GM21825 (cell line): ENCODE data around the gene ZNF737.
"Not testable (repeated sequence)": the region's sequence is repeated elsewhere in the genome, so short reads cannot be mapped to it uniquely, and the experiment has no call there.

ENCODE experiments used
- ATAC-seq: cut with Tn5 transposase; IDR thresholded peaks from one replicate; pipeline ENCODE4 v1.9.1; 2021; ENCODE audit warnings: mild to moderate bottlenecking, moderate library complexity; ENCODE audit not compliant: unreplicated experiment

ZNF737 gene

DNA sequence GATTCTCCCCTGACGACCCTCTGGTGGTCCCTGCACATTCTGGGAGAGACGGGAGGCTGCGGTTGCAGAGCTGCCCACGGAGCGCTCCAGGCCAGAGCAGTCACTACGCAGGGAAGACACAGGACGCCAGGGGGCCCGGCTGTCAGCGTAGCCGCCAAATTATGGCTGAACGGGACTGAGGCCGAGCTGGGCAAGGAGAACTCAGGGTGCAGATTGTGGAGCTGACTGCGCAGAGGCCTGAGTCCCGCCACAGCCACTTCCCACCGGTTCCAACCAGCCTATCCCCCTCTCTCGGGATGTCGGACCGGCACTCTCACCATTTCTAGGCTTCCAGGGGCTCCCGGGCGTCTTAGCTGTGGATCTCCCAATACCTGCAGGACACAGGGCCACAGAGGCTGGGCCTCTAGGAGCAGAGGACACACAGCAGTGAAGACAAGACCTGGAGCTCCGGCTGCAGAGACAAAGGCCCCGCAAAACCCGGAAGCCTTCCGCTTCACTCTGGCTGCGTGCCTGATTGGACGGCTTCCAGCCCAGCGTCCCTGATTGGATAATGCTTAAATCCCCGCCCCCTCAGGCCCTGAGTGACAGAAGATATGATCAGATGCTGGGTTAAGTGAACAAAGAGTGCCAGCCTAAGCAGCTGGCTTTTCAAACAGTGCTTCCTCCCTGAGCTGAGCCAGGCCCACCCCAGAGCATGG lies at the start of gene ZNF737:
Gene ZNF737 (minus strand): TSS at position 461 of the 698 bp plus-strand sequence. CDS start 141 bp downstream, at position 320.
- ATAC-seq = peak; percentile 88

DNA sequence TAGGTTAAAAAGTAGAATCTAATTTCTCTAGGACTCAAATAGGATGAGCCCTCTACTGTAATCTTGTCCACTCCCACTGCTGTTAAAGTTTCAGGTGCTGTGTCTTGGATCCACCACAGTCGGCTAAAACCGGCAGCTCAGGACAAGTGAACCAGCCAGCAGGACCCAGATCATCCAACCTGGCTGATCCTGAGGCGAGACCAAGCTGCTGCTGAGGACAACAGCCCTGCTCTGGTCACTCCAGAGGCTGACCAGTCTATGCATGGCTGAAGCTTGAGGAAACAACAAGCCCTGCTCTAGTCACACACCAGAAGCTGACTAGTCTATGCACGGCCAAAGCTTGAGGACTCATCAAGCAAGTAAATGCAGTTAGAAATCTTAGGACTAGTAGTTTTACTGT lies 49.4 kb upstream of the ZNF737 start:
- ATAC-seq = not testable (repeated sequence)

DNA sequence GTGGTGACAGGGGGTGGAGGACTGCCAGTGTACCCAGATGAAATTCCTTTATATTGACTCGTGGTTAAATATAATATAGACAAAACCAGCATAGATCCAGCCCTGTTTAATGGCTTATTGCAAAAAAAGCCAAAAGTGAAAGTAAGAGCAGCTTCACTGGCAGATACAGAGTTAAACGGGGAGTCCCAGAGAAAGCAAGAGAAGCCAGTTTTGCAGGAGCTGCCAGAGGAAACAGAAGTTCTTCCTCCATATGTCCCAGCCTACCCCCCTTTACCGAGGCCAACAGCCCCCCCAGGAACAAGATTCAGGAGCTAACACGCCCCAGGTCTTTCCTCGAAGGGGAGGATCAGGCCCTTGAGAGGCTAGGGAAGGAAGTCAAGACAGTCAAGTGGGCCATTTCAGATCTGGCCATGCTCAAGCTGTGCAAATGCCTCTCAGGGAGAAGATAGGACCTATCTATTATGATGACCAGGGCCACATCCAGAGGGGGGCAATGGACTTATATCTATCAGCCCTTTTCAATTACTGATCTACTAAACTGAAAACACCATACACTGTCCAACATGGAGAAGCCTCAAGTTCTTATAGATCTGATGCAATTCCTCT lies 47.2 kb upstream of the ZNF737 start:
- no peak for ATAC-seq

DNA sequence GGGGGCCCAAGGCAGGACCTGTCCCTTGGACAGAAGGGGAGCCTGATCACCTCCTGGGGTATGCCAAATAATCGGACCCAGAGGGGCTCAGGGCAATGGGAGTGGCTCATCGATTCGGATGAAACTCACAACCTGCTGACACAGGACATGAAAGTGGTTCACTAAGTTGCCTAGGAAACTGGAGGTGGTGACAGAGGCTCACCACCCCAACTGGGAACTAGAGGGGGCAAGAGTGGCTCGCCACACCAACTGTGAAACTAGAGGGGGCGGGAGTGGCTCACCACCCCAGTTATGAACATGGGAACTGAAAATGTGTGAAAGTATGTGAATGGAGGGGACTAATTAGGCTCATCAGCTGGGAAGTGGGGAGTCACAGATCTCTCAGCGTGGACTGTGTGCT lies 46.3 kb upstream of the ZNF737 start:
- no peak for ATAC-seq

GRCh38 chr19:20607943-20608342 lies 42.4 kb upstream of the ZNF737 start:
- no peak for ATAC-seq

DNA sequence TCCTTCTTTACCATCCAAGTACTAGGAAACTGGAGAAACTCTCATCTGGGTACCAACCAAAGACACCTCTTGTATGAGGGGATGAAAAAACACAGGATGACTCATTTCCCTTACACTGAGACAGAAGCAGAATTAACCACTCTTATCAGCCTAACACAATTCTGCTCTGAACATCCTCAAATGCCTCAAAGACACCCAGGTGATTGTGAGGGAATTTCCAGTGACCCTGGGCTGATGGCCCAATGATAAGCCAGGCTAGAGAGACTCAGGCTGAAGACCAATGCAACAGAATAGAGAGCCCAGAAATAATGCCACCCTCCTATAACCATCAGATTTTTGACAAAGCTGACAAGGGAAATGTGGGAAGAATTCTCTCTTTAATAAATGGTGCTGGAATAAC lies 7.0 kb downstream of the ZNF737 start:
- ATAC-seq = no peak

- ATAC-seq = no peak
These were observed 7.6 kb downstream of the ZNF737 start for GRCh38 chr19:20558011-20558410.

GRCh38 chr19:20544667-20545333 lies 20.8 kb downstream of the ZNF737 start:
- not testable (repeated sequence) for ATAC-seq

GRCh38 chr19:20530303-20530702 lies 35.3 kb downstream of the ZNF737 start:
- not testable (repeated sequence) for ATAC-seq

DNA sequence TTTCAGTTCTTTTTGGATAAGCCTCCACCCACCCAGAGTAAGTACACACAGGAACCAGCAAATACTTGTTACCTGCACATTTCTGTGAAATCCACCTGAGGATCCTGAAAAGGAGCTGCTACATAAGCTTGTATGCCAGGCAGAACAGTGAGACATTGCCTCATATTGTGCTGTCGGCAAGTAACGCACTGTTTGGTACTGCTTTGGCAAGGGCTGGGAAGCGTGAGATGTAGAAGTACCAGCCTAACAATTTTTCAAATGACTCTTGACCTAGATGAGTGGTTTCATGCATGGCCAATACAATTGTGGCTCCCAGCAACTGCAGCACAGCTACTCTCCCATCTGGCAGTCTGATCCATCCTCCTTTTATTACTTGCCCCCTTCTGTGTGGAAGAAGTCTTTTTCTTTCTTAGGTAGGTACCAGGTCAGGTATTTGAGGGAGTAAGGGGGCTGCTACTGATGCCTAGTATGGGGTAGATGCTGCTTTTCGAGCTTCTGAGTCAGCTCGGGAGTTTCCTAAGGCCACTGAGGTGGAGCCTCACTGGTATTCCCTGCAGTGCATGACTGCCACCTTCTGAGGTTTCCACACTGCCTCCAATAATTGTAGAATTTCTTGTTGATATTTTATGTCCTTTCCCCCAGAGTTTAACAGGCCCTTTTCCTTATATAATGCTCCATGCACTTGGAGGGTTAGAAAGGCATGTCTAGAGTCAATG lies 52.2 kb downstream of the ZNF737 start:
- ATAC-seq = no peak

- ATAC-seq = no peak
These were observed 62.1 kb downstream of the ZNF737 start for GRCh38 chr19:20503476-20503875.
